ENCODE data around the gene IL4R. TPM values are rescaled to one million over a fixed set of nuclear protein-coding genes. Genes with fewer than 3 reads are reported as not detected.

Gene IL4R
- total RNA-seq, 1 experiment from 2014 or later, result 29.6 TPM

DNA sequence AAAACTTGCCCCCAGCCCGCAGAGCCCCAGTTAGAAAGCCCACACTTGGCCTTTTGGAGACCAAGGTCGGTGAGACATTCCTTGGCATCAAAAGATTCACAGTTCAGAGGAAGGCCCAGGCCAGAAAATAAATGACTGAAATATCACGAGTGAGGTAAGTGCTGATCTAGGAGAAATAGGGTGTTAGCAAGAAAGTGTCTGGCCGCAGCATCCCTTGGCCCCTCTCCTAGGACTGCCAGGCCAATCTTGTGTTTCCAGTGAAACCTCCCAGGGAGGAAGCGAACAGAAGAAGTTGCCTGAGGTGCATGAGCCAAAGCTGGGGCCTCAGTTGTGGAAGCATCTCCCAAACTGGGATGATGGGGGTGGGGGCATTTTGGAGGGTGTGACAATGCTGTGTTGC is 22.7 kb upstream of the IL4R start (continued):
- TF ChIP-seq, protein P1, sequence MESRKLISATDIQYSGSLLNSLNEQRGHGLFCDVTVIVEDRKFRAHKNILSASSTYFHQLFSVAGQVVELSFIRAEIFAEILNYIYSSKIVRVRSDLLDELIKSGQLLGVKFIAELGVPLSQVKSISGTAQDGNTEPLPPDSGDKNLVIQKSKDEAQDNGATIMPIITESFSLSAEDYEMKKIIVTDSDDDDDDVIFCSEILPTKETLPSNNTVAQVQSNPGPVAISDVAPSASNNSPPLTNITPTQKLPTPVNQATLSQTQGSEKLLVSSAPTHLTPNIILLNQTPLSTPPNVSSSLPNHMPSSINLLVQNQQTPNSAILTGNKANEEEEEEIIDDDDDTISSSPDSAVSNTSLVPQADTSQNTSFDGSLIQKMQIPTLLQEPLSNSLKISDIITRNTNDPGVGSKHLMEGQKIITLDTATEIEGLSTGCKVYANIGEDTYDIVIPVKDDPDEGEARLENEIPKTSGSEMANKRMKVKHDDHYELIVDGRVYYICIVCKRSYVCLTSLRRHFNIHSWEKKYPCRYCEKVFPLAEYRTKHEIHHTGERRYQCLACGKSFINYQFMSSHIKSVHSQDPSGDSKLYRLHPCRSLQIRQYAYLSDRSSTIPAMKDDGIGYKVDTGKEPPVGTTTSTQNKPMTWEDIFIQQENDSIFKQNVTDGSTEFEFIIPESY (IDR thresholded peaks at IDR 0.05; ENCODE audit: extremely low read depth, insufficient replicate concordance, low read length), result no peak
- TF ChIP-seq, protein P2, sequence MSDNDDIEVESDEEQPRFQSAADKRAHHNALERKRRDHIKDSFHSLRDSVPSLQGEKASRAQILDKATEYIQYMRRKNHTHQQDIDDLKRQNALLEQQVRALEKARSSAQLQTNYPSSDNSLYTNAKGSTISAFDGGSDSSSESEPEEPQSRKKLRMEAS (IDR thresholded peaks at IDR 0.05), result no peak
- TF ChIP-seq RAD21 (IDR thresholded peaks at IDR 0.05; ENCODE audit: low read depth) (no peak), ZFX (IDR thresholded peaks at IDR 0.05) (no peak), TCF7L2 (IDR thresholded peaks at IDR 0.05; ENCODE audit: borderline replicate concordance, extremely low read depth, insufficient read depth, insufficient read length) (no peak), CBX3 (IDR thresholded peaks at IDR 0.05; ENCODE audit: low read depth) (no peak), FOSL1 (IDR thresholded peaks at IDR 0.05; ENCODE audit: low read depth) (no peak), ELF1 (IDR thresholded peaks at IDR 0.05; ENCODE audit: borderline replicate concordance, low read depth) (no peak), EZH2 (IDR thresholded peaks at IDR 0.05) (no peak)

DNA sequence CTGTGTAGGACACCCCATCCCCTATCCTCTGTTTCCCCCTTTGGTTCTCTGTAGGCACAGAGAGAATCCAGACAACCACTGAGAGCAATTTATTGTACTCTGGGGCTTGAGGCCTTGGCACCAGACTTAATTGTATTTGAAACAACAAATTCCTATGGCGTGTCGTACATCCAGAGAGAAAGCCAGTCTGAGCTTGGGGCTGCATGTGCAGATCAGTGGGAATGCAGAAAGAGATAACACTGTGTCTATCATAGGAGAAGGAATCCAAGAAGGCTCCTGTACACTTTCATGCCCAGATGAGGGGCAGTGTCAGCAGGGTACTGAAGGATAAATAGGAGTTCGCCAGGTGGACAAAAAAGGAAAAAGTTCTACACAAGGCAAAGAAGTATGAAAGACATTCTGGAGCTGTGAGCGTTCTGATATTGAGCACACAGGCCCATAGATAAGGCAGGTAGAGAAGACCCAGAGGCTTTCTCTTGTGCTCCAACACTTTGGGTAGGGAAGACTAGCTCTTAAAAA is 22.0 kb upstream of the IL4R start:
- CTCF ChIA-PET, result no interaction called here
- ATAC-seq, result no peak
- no peaks in the 10 kb centered on the region for H3K9me2 ChIP-seq (ENCODE audit: insufficient read depth)
- TF ChIP-seq POLR2A (IDR thresholded peaks at IDR 0.05; ENCODE audit: borderline replicate concordance, extremely low read depth, insufficient read depth, insufficient read length), result no peak
- no peak for TF ChIP-seq TCF7L2 (IDR thresholded peaks at IDR 0.05; ENCODE audit: borderline replicate concordance, extremely low read depth, insufficient read depth, insufficient read length)
- TF ChIP-seq, protein P3, sequence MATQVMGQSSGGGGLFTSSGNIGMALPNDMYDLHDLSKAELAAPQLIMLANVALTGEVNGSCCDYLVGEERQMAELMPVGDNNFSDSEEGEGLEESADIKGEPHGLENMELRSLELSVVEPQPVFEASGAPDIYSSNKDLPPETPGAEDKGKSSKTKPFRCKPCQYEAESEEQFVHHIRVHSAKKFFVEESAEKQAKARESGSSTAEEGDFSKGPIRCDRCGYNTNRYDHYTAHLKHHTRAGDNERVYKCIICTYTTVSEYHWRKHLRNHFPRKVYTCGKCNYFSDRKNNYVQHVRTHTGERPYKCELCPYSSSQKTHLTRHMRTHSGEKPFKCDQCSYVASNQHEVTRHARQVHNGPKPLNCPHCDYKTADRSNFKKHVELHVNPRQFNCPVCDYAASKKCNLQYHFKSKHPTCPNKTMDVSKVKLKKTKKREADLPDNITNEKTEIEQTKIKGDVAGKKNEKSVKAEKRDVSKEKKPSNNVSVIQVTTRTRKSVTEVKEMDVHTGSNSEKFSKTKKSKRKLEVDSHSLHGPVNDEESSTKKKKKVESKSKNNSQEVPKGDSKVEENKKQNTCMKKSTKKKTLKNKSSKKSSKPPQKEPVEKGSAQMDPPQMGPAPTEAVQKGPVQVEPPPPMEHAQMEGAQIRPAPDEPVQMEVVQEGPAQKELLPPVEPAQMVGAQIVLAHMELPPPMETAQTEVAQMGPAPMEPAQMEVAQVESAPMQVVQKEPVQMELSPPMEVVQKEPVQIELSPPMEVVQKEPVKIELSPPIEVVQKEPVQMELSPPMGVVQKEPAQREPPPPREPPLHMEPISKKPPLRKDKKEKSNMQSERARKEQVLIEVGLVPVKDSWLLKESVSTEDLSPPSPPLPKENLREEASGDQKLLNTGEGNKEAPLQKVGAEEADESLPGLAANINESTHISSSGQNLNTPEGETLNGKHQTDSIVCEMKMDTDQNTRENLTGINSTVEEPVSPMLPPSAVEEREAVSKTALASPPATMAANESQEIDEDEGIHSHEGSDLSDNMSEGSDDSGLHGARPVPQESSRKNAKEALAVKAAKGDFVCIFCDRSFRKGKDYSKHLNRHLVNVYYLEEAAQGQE (IDR thresholded peaks at IDR 0.05; ENCODE audit: low read depth), result no peak
- no peaks in the 10 kb centered on the region for H3K79me2 ChIP-seq (ENCODE audit: insufficient read depth, low read length)
- POLR2A ChIA-PET, result no interaction called here
- no peaks in the 10 kb centered on the region for H3K36me3 ChIP-seq (ENCODE audit: control insufficient read depth in 1 of 2, insufficient read depth in 2 of 2, low read length in 2 of 2)
- intact Hi-C loops (cut with micrococcal nuclease), result no loop called here
- H4K20me1 ChIP-seq (ENCODE audit: insufficient read depth), result no peaks in the 10 kb centered on the region
- H3K27me3 ChIP-seq (ENCODE audit: insufficient read depth, low read length), result no peaks in the 10 kb centered on the region
- no TSS peak for BruUV-seq (replicated peaks)
- H3K27ac ChIP-seq (ENCODE audit: low read depth, low read length), result no peak overlapping the region
- no peak overlapping the region for H2AFZ ChIP-seq (ENCODE audit: low read depth, low read length, poor library complexity, severe bottlenecking)
- no peak overlapping the region for H3K4me3 ChIP-seq (replicated peaks in 1 of 2; ENCODE audit: low read depth in 1 of 2, low read length in 2 of 2)
- H3K9ac ChIP-seq (ENCODE audit: low read length), result no peak overlapping the region
- RAD21 ChIA-PET (ENCODE audit: low non-redundant PET in 1 of 2, low total read pairs in 2 of 2, uncharacterized antibody in 2 of 2, unreplicated experiment in 2 of 2), result no interaction called here
- H3K4me1 ChIP-seq (ENCODE audit: control insufficient read depth in 1 of 2, insufficient read depth in 2 of 2, low read length in 2 of 2), result peaks cover under 1 to 5% of the 10 kb centered on the region in 2 experiments; a peak in 3 of 4 replicates
- DNase-seq (ENCODE audit: low read depth, low spot score), result no peak
- H3K9me3 ChIP-seq (ENCODE audit: control insufficient read depth in 1 of 2, insufficient read depth in 1 of 2, low read depth in 1 of 2, low read length in 2 of 2), result no peaks in the 10 kb centered on the region
- H3K4me2 ChIP-seq (ENCODE audit: low read length), result no peak overlapping the region
